SK-N-DZ (cell line): Measurements from ENCODE around the gene F2RL3. TPM values are rescaled to one million over a fixed set of nuclear protein-coding genes. Genes with fewer than 3 reads are reported as not detected.

ENCODE experiments used
- DNase-seq: peaks from one replicate; pipeline ENCODE4 v3.0.0-alpha.2; 2015; ENCODE audit warnings: low spot score
- polyA plus RNA-seq, 2 experiments: library from polyadenylated mRNA; depleted of rRNA; stranded (reverse); fragments of >200 nt; gene quantifications; 2 replicates each; pipeline ENCODE4 v1.2.3, GENCODE V29; 2014

Gene F2RL3
- polyA plus RNA-seq (2014; cell fraction: cytosol; rRNA removed) = not detected in 2 replicates
- polyA plus RNA-seq (2014; cell fraction: nucleus; rRNA removed) = not detected in 2 replicates

GRCh38 chr19:16888629-16889365, at the start of gene F2RL3:
F2RL3 (plus strand) TSS chr19:16888999; CDS start chr19:16889190, 191 bp downstream.
- no peak for DNase-seq

- DNase-seq = no peak
These were observed 47.3 kb upstream of the F2RL3 start for GRCh38 chr19:16841391-16841926.

GRCh38 chr19:16846901-16847300, 41.9 kb upstream of the F2RL3 start:
- DNase-seq = no peak

- DNase-seq = no peak
These were observed 41.4 kb upstream of the F2RL3 start for GRCh38 chr19:16847430-16847829.

- DNase-seq = no peak
These were observed 39.6 kb upstream of the F2RL3 start for GRCh38 chr19:16849168-16849567.

- no peak for DNase-seq
These were observed 38.7 kb upstream of the F2RL3 start for GRCh38 chr19:16850133-16850532.

- no peak for DNase-seq
These were observed 37.6 kb upstream of the F2RL3 start for GRCh38 chr19:16851031-16851712.

GRCh38 chr19:16853066-16853465, 35.7 kb upstream of the F2RL3 start:
- DNase-seq = no peak

- DNase-seq = no peak
These were observed 32.7 kb upstream of the F2RL3 start for GRCh38 chr19:16856091-16856490.

GRCh38 chr19:16859626-16860025, 29.2 kb upstream of the F2RL3 start:
- no peak for DNase-seq

- no peak for DNase-seq
These were observed 28.7 kb upstream of the F2RL3 start for GRCh38 chr19:16860118-16860517.

GRCh38 chr19:16861011-16861410, 27.8 kb upstream of the F2RL3 start:
- DNase-seq = no peak

- no peak for DNase-seq
These were observed 27.0 kb upstream of the F2RL3 start for GRCh38 chr19:16861834-16862233.

- DNase-seq = no peak
These were observed 25.9 kb upstream of the F2RL3 start for GRCh38 chr19:16862826-16863415.

GRCh38 chr19:16867211-16867610, 21.6 kb upstream of the F2RL3 start:
- DNase-seq = no peak

GRCh38 chr19:16868423-16869130, 20.2 kb upstream of the F2RL3 start:
- DNase-seq = no peak

- no peak for DNase-seq
These were observed 19.3 kb upstream of the F2RL3 start for GRCh38 chr19:16869331-16869972.

GRCh38 chr19:16871871-16872270, 16.9 kb upstream of the F2RL3 start:
- no peak for DNase-seq

- no peak for DNase-seq
These were observed 16.1 kb upstream of the F2RL3 start for GRCh38 chr19:16872728-16873127.

- no peak for DNase-seq
These were observed 15.2 kb upstream of the F2RL3 start for GRCh38 chr19:16873594-16873993.
